ENCODE measurements around the gene ZNF316.
A peak's percentile ranks its signal among the peaks of the same experiment; 100 is the strongest.

Gene ZNF316

GRCh38 chr7:6636741-6637543 lies at the start of gene ZNF316:
Gene ZNF316 (plus strand): TSS chr7:6637318. CDS start chr7:6642410, 5,092 bp downstream.
- DNase-seq = peak; percentile 67

GRCh38 chr7:6588566-6588965 lies 48.6 kb upstream of the ZNF316 start:
- no peak for DNase-seq

- no peak for DNase-seq
These were observed 47.8 kb upstream of the ZNF316 start for GRCh38 chr7:6589151-6589828.

- peak; percentile 78 for DNase-seq
These were observed 47.1 kb upstream of the ZNF316 start, which contains the start of gene INTS15 for GRCh38 chr7:6589829-6590644. Gene INTS15 (plus strand): TSS chr7:6590021. CDS start chr7:6590284, 263 bp downstream.

GRCh38 chr7:6590645-6591110 lies 46.4 kb upstream of the ZNF316 start:
- DNase-seq = no peak

- DNase-seq = no peak
These were observed 37.0 kb upstream of the ZNF316 start for GRCh38 chr7:6600093-6600492.

GRCh38 chr7:6604458-6604857 lies 32.7 kb upstream of the ZNF316 start:
- no peak for DNase-seq

- DNase-seq = no peak
These were observed 30.1 kb upstream of the ZNF316 start for GRCh38 chr7:6606866-6607583.

- no peak for DNase-seq
These were observed 29.5 kb upstream of the ZNF316 start for GRCh38 chr7:6607651-6608051.

GRCh38 chr7:6608081-6608480 lies 29.0 kb upstream of the ZNF316 start:
- no peak for DNase-seq

- no peak for DNase-seq
These were observed 28.3 kb upstream of the ZNF316 start for GRCh38 chr7:6608794-6609193.

- no peak for DNase-seq
These were observed 24.3 kb upstream of the ZNF316 start for GRCh38 chr7:6612819-6613218.

- DNase-seq = no peak
These were observed 23.4 kb upstream of the ZNF316 start for GRCh38 chr7:6613706-6614105.

GRCh38 chr7:6614953-6615722 lies 22.0 kb upstream of the ZNF316 start, which contains the start of gene ZNF853:
Gene ZNF853 (plus strand): TSS chr7:6615610. CDS start chr7:6616175, 565 bp downstream.
- no peak for DNase-seq

GRCh38 chr7:6615723-6616555 lies 21.2 kb upstream of the ZNF316 start:
- no peak for DNase-seq

- no peak for DNase-seq
These were observed 20.1 kb upstream of the ZNF316 start for GRCh38 chr7:6616854-6617643.

- DNase-seq = no peak
These were observed 18.5 kb upstream of the ZNF316 start for GRCh38 chr7:6618621-6619020.

- DNase-seq = no peak
These were observed 17.2 kb upstream of the ZNF316 start for GRCh38 chr7:6619961-6620360.

- DNase-seq = no peak
These were observed 15.7 kb upstream of the ZNF316 start for GRCh38 chr7:6621195-6622133.

Data from stimulated activated CD4-positive, alpha-beta T cell treated with anti-CD3 and anti-CD28 coated beads, Interleukin-12 subunit alpha, Interleukin-12 subunit beta, amount 100 ng/mL, for 4 hours (primary cell).